NCI-H82 treated with DMSO at 0.1 percent for 48 hours (cell line): ENCODE results near the gene BIK.

Source experiments
- DNase-seq: peaks from one replicate; lab custom pipeline; 2025; ENCODE audit not compliant: unreplicated experiment; lab: John Stamatoyannopoulos, UW

Gene BIK, protein sequence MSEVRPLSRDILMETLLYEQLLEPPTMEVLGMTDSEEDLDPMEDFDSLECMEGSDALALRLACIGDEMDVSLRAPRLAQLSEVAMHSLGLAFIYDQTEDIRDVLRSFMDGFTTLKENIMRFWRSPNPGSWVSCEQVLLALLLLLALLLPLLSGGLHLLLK

GRCh38 chr22:43110444-43110926 lies at the start of gene BIK:
Gene BIK, plus strand, starts transcription at chr22:43110750. Its CDS starts 13,273 bp downstream, at chr22:43124023.
- DNase-seq = no peak

DNA sequence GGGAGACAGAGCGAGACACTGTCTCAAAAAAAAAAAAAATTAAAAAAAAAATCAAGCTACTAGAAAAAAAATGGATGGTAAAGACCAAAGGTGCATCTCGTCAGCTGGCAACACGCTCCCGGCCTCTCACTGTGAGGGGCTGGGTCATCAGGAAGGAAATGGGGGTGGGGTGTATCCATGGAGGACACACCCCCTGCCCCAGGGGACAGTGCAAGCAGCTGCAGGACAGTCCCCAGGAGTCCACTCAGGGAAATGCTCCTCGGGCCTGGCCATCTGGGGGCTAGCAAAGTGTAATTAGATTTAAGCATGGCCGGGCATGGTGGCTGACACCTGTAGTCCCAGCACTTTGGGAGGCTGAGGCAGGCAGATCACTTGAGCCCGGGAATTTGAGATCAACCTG lies 44.4 kb upstream of the BIK start:
- DNase-seq = no peak

- DNase-seq = no peak
These were observed 43.6 kb upstream of the BIK start for GRCh38 chr22:43066844-43067385.

- DNase-seq = peak; percentile 5
These were observed 33.3 kb upstream of the BIK start for GRCh38 chr22:43077121-43077877.

- no peak for DNase-seq
These were observed 32.0 kb upstream of the BIK start for GRCh38 chr22:43078522-43078921.

- no peak for DNase-seq
These were observed 30.8 kb upstream of the BIK start for GRCh38 chr22:43079742-43080141.

DNA sequence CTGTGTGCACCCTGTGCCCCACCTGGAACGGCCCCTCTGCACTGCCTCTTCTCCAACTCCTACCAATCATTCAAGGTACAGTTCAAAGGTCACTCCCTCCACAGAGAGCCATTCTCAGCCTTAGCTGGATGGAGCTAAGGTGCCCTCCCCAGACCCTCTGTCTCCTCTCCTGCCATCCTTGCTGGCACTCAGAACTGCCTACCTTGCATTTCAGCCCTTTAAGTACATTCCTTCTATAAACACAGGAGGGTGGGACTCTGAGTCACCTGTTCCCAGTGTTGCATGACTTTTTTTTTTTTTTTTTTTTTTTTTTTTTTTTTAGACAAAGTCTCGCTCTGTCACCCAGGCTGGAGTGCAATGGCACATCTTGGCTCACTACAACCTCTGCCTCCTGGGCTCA lies 29.9 kb upstream of the BIK start:
- no peak for DNase-seq

DNA sequence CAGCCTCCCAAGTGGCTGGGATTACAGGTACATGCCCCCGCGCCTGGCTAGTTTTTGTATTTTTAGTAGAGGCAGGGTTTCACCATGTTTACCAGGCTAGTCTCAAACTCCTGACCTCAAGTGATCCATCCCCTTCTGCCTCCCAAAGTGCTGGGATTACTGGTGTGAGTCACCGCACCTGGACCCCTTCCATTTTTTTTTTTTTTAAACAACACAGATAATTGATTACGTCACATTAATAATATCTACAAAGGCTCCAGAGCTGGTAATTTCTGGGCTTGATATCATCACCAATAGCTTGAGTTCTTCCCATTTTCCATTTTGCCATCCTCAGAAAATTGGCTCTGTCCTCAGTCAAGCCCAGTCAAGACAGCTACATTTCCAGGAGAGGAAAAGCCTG lies 28.6 kb upstream of the BIK start:
- DNase-seq = no peak

GRCh38 chr22:43085658-43086606 lies 24.6 kb upstream of the BIK start:
- DNase-seq = no peak

GRCh38 chr22:43088627-43088983 lies 21.9 kb upstream of the BIK start:
- no peak for DNase-seq

DNA sequence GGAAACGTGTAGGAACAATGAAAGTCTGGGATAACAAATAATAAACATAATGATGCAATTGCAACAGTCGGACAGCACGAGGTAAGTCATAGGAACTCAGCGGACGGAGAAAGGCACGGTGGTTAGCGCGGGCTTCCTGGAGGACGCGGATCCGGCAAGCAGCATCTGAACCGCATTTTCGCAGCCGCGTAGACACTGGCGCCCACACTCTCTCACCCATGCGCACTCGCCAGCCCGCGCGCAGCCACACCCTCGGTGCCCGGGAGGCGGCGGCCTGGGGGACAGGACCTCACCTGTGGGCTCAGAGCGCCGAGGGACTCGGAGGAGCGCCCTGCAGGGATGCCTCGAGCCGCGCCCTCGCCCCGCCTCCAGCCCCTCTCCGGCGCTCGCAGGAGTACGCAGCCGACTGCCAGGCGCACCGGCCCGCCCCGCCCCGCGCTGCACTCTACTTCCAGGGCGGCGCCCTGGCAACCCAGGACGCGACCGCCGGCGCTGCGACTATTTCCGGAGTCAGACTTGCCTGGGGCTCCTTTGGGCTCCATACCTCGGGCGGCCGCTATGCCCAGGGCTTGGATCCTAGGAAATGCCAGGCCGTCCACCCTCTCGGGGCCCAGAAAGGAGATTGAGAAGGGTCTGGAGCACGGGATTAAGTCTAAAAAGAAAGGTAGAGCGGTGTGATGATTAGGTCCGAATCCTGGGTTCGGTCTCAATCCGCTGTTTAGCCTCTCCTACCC lies 21.4 kb upstream of the BIK start, which contains the start of gene TTLL1:
TSS of gene TTLL1 (minus strand) at position 408 of the 734 bp plus-strand sequence. CDS start 13,805 bp downstream, outside the sequence.
- peak; percentile 73 for DNase-seq

- DNase-seq = peak; percentile 54
These were observed 20.3 kb upstream of the BIK start for GRCh38 chr22:43090130-43090789.

DNA sequence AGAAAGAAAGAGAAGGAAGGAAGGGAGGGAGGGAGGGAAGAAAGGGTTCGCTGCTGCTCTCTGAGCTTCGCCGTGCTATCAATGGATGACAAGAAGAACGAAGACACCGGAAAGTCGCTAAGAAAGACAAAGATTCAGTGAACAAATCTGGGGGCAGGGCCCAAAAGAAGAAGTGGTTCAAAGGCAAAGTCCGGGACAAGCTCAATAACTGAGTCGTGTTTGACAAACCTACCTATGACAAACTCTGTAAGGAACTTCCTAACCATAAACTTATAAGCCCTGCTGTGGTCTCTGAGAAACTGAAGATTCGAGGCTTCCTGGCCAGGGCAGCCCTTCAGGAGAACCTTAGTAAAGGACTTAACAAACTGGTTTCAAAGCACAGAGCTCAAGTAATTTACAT lies 18.5 kb upstream of the BIK start:
- no peak for DNase-seq

DNA sequence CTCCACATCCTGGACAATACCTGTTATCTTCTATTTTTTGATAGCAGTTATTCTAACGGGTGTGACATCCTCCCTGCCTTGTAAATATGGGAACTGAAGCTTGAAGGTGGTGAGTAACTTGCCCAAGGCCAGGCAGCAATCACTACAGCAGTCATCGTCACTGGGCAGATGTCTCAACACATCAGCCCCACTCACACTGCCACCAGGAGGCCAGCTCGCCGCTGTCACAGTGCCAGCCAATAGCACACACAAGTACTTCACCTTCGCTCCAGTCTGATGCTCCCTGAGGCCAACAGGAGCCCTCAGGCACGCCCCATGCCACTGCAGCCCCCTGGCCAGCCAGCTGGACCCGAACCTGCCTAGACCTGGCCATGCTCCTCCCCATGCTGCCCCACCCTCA lies 16.5 kb upstream of the BIK start:
- DNase-seq = no peak

DNA sequence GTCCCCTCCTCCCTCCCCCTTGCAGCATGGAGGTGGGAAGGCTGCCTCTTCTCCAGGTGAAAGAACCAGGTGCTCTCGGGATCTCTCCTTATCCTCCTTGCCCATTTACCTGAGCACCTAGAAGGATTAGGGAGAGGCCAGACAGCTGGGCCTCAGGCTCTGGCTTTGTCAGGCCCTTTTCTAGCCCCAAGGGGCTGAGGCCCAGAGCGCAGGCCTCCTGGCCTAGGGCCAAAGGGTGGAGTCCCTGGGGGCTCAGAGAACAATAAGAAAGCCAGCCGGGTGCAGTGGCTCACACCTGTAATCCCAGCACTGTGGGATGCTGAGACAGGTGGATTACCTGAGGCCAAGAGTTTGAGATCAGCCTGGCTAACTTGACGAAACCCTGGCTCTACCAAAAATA lies 16.0 kb upstream of the BIK start:
- no peak for DNase-seq

GRCh38 chr22:43096420-43096819 lies 14.1 kb upstream of the BIK start:
- no peak for DNase-seq

GRCh38 chr22:43098356-43098755 lies 12.2 kb upstream of the BIK start:
- no peak for DNase-seq

- no peak for DNase-seq
These were observed 11.5 kb upstream of the BIK start for GRCh38 chr22:43099095-43099494.

- DNase-seq = no peak
These were observed 10.3 kb upstream of the BIK start for GRCh38 chr22:43100225-43100624.

DNA sequence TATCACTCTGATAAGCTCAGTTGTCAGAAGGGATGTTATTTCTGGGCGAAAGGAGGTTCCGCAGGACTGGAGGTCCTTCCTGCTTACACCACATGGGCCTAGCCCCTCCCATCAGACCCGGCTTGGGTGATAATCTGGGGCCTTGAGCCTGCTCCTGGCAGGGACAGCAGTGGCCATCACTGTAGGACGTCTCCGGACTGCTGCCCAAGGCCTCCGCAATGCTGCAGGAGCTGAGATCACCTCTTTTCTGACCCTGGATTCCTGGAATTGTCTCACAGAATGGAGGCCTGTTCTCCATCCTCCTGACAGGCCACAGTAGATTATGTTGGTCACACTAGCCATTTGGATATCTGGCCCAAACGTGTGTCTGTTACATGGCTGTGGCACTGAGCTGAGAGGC lies 9.2 kb upstream of the BIK start:
- DNase-seq = no peak
